Putamen (tissue), 1 donor: ENCODE results near the gene PERM1.
A peak's percentile ranks its signal among the peaks of the same experiment; 100 is the strongest.
"Not testable (repeated sequence)": the region's sequence is repeated elsewhere in the genome, so short reads cannot be mapped to it uniquely, and the experiment has no call there.

ENCODE experiments used
- DNase-seq: peaks from one replicate; pipeline ENCODE4 v3.0.0-alpha.2; 2016; ENCODE audit warnings: low spot score

PERM1 gene

GRCh38 chr1:964691-965525 lies 17.0 kb downstream of the PERM1 start:
- no peak for DNase-seq

GRCh38 chr1:963746-964525 lies 18.0 kb downstream of the PERM1 start:
- DNase-seq = no peak

- no peak for DNase-seq
Measured at GRCh38 chr1:963301-963651, 18.6 kb downstream of the PERM1 start.

GRCh38 chr1:962381-963300 lies 19.3 kb downstream of the PERM1 start:
- no peak for DNase-seq

- no peak for DNase-seq
Measured at GRCh38 chr1:961132-961669, 20.7 kb downstream of the PERM1 start.

- peak; percentile 45 for DNase-seq
Measured at GRCh38 chr1:960363-961131, 21.3 kb downstream of the PERM1 start, which contains the start of gene KLHL17. Gene KLHL17 (plus strand): TSS chr1:960584. CDS start chr1:960694, 110 bp downstream.

- DNase-seq = no peak
Measured at GRCh38 chr1:959731-960362, 22.0 kb downstream of the PERM1 start.

- peak; percentile 85 for DNase-seq
Measured at GRCh38 chr1:958823-959730, 22.8 kb downstream of the PERM1 start, which contains the start of gene NOC2L. Gene NOC2L (minus strand): TSS chr1:959256. CDS start chr1:959240, 16 bp downstream.

GRCh38 chr1:956636-957035 lies 25.3 kb downstream of the PERM1 start:
- no peak for DNase-seq

GRCh38 chr1:955474-955873 lies 26.4 kb downstream of the PERM1 start:
- DNase-seq = no peak

- DNase-seq = no peak
Measured at GRCh38 chr1:954927-955326, 27.0 kb downstream of the PERM1 start.

GRCh38 chr1:953524-954320 lies 28.2 kb downstream of the PERM1 start:
- no peak for DNase-seq

- DNase-seq = no peak
Measured at GRCh38 chr1:952603-953002, 29.3 kb downstream of the PERM1 start.

- no peak for DNase-seq
Measured at GRCh38 chr1:952201-952600, 29.7 kb downstream of the PERM1 start.

GRCh38 chr1:951364-951763 lies 30.5 kb downstream of the PERM1 start:
- no peak for DNase-seq

- no peak for DNase-seq
Measured at GRCh38 chr1:950881-951280, 31.0 kb downstream of the PERM1 start.

GRCh38 chr1:950268-950667 lies 31.6 kb downstream of the PERM1 start:
- DNase-seq = no peak

GRCh38 chr1:947958-948357 lies 33.9 kb downstream of the PERM1 start:
- DNase-seq = no peak

- not testable (repeated sequence) for DNase-seq
Measured at GRCh38 chr1:946811-947210, 35.1 kb downstream of the PERM1 start.
